OCI-LY3 (cell line): ENCODE results near the gene LUZP2.

Experiments used
- EZH2phosphoT487 ChIP-seq: fragments of 200-600 bp; shearing (Covaris generic); IDR thresholded peaks from 2 replicates; pipeline ENCODE4 v1.6.1; 2018; ENCODE audit warnings: antibody characterized with exemption, mixed run types, low read depth
- TF ChIP-seq, protein P1 (sequence below): fragments of 200-600, 300-600 bp; sonication (generic); IDR thresholded peaks from 2 replicates; pipeline ENCODE4 v1.5.1; 2014; ENCODE audit warnings: antibody characterized with exemption, low read length, low read depth

- TF ChIP-seq, protein P1, sequence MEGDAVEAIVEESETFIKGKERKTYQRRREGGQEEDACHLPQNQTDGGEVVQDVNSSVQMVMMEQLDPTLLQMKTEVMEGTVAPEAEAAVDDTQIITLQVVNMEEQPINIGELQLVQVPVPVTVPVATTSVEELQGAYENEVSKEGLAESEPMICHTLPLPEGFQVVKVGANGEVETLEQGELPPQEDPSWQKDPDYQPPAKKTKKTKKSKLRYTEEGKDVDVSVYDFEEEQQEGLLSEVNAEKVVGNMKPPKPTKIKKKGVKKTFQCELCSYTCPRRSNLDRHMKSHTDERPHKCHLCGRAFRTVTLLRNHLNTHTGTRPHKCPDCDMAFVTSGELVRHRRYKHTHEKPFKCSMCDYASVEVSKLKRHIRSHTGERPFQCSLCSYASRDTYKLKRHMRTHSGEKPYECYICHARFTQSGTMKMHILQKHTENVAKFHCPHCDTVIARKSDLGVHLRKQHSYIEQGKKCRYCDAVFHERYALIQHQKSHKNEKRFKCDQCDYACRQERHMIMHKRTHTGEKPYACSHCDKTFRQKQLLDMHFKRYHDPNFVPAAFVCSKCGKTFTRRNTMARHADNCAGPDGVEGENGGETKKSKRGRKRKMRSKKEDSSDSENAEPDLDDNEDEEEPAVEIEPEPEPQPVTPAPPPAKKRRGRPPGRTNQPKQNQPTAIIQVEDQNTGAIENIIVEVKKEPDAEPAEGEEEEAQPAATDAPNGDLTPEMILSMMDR, result no peak
- TF ChIP-seq EZH2phosphoT487, result no peak
Observed at GRCh38 chr11:24890426-24890825, 393.6 kb downstream of the LUZP2 start.
